Measurements from ENCODE around the gene ZFP36L1. TPM values are rescaled to one million over a fixed set of nuclear protein-coding genes. Genes with fewer than 3 reads are reported as not detected.

ZFP36L1 gene
- polyA plus RNA-seq, 1 donor = 199 TPM

DNA sequence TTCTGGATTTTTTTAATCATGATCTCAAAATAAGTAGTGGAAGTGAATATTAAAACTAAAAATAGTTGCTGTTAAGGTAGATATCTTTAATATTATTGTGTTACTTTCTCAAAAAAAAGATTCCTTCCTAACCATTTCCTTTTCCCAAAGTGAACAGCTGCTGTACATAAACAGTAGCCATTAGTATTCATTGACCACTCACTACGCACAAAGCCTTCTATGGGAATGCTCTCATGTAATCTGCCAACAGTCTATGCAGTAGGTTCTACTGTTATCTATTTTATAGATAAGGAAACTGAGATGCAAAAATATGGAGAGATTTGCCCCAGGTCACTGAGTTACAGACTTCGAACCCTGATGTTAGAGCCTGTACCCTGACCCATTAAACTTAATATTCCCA lies 32.1 kb downstream of the ZFP36L1 start:
- Histone ChIP-seq H3K27me3 (ENCODE audit: control insufficient read depth, insufficient read depth, low read length) (no peaks in the 10 kb centered on the region), H3K9me3 (ENCODE audit: control insufficient read depth, low read depth, low read length) (no peaks in the 10 kb centered on the region), H3K27ac (ENCODE audit: low read length) (peak overlapping the region; percentile 28), H3K4me3 (ENCODE audit: low read length) (no peak overlapping the region), H3K36me3 (ENCODE audit: control insufficient read depth, insufficient read depth, low read length) (no peaks in the 10 kb centered on the region), H3K4me1 (ENCODE audit: control insufficient read depth, insufficient read depth, low read length) (peaks cover 66% of the 10 kb centered on the region)
- no peak for DNase-seq
- WGBS (ENCODE audit: insufficient coverage, low lambda C conversion rate) = 33% methylated on average over 1 of the region's 2 CpGs

- peak overlapping the region; percentile 28 for H3K27ac ChIP-seq (ENCODE audit: low read length)
- no CpG with 5 or more reads among the region's 5 CpGs for WGBS (ENCODE audit: insufficient coverage, low lambda C conversion rate)
- H3K9me3 ChIP-seq (ENCODE audit: control insufficient read depth, low read depth, low read length) = no peaks in the 10 kb centered on the region
- DNase-seq = no peak
- no peaks in the 10 kb centered on the region for H3K36me3 ChIP-seq (ENCODE audit: control insufficient read depth, insufficient read depth, low read length)
- no peaks in the 10 kb centered on the region for H3K27me3 ChIP-seq (ENCODE audit: control insufficient read depth, insufficient read depth, low read length)
- H3K4me1 ChIP-seq (ENCODE audit: control insufficient read depth, insufficient read depth, low read length) = peaks cover 67% of the 10 kb centered on the region
- H3K4me3 ChIP-seq (ENCODE audit: low read length) = no peak overlapping the region
Observed at GRCh38 chr14:68759937-68760336, 32.9 kb downstream of the ZFP36L1 start.

DNA sequence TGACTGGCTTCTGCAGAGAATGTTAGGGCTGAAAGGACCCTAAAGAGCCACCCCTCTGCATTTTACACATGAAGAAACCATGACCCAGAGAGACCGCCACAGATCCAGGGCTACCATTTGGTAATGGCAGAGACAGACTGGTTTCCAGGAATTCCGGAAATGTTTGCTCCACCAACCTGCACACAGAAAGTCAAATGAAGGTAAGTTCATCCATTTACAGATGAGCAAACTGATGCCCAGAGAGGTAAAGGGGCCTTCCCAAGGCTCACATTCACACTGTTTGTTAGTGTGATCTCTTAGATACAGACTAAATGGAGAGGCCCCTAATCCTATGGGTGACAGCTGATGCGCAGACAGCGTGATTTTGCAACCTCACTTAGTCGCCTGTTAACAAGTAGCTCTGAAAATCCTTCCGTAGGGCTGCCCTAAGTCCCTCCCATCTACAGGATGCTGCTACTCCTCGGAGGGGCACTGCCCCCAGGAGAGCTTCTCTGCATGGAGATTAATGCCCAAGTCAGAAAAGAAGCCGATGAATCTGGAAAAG lies 33.8 kb downstream of the ZFP36L1 start:
- Histone ChIP-seq H3K36me3 (ENCODE audit: control insufficient read depth, insufficient read depth, low read length) (no peaks in the 10 kb centered on the region), H3K27me3 (ENCODE audit: control insufficient read depth, insufficient read depth, low read length) (no peaks in the 10 kb centered on the region), H3K27ac (ENCODE audit: low read length) (no peak overlapping the region), H3K4me3 (ENCODE audit: low read length) (no peak overlapping the region), H3K4me1 (ENCODE audit: control insufficient read depth, insufficient read depth, low read length) (peaks cover 75% of the 10 kb centered on the region), H3K9me3 (ENCODE audit: control insufficient read depth, low read depth, low read length) (no peaks in the 10 kb centered on the region)
- no CpG with 5 or more reads among the region's 8 CpGs for WGBS (ENCODE audit: insufficient coverage, low lambda C conversion rate)
- no peak for DNase-seq

GRCh38 chr14:68758301-68758700 lies 34.6 kb downstream of the ZFP36L1 start:
- peak overlapping the region; percentile 79 for H3K27ac ChIP-seq (ENCODE audit: low read length)
- no peaks in the 10 kb centered on the region for H3K9me3 ChIP-seq (ENCODE audit: control insufficient read depth, low read depth, low read length)
- H3K4me1 ChIP-seq (ENCODE audit: control insufficient read depth, insufficient read depth, low read length) = peaks cover 76% of the 10 kb centered on the region
- no CpG with 5 or more reads among the region's 3 CpGs for WGBS (ENCODE audit: insufficient coverage, low lambda C conversion rate)
- no peaks in the 10 kb centered on the region for H3K36me3 ChIP-seq (ENCODE audit: control insufficient read depth, insufficient read depth, low read length)
- no peaks in the 10 kb centered on the region for H3K27me3 ChIP-seq (ENCODE audit: control insufficient read depth, insufficient read depth, low read length)
- DNase-seq = no peak
- no peak overlapping the region for H3K4me3 ChIP-seq (ENCODE audit: low read length)

DNA sequence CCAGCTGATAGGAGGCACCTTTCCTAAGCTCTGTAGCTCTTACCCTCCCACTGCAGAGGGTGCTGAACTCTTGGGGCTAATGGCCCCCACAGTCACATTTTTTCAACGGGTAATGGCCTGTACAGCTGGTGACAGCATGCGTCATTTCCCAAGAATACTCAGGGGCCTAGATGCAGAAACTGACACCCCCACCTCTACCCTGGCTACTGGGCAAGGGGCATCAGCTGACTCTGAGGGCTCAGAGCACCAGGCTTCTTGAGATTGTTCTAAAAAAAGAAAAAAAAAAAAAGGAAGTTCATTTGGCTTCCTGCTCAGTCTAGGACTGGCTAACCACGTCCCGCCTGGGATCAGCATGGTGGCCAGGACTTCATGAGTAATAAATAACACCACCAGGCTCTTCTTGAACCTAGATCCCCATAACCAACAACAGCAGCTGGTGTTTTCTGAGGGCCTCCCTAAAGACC lies 35.2 kb downstream of the ZFP36L1 start:
- Histone ChIP-seq H3K27me3 (ENCODE audit: control insufficient read depth, insufficient read depth, low read length) (no peaks in the 10 kb centered on the region), H3K4me3 (ENCODE audit: low read length) (no peak overlapping the region), H3K36me3 (ENCODE audit: control insufficient read depth, insufficient read depth, low read length) (no peaks in the 10 kb centered on the region), H3K27ac (ENCODE audit: low read length) (peak overlapping the region; percentile 83), H3K9me3 (ENCODE audit: control insufficient read depth, low read depth, low read length) (no peaks in the 10 kb centered on the region), H3K4me1 (ENCODE audit: control insufficient read depth, insufficient read depth, low read length) (peaks cover 76% of the 10 kb centered on the region)
- no CpG with 5 or more reads among the region's 4 CpGs for WGBS (ENCODE audit: insufficient coverage, low lambda C conversion rate)
- DNase-seq = peak; percentile 93 to 97

DNA sequence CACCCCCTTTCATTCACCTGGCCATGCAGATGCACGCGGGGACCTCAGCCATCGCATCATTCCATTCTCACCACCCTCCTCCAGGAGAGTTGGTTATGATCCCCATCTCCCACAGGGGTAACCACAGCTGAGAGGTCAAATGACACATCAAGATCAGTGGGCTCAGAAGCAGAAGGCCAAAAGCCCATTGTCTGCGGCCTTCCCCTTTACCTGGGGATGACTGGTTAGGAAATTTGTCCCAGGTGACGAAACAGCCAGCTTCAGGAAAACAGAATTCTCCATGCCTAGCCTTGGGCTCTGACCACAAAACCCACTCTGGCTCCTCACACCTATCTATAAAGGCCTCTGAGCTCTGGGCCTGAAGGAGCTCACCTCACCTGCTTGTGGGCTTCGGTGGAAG lies 36.1 kb downstream of the ZFP36L1 start:
- Histone ChIP-seq H3K36me3 (ENCODE audit: control insufficient read depth, insufficient read depth, low read length) (no peaks in the 10 kb centered on the region), H3K9me3 (ENCODE audit: control insufficient read depth, low read depth, low read length) (no peaks in the 10 kb centered on the region), H3K4me3 (ENCODE audit: low read length) (no peak overlapping the region), H3K27me3 (ENCODE audit: control insufficient read depth, insufficient read depth, low read length) (no peaks in the 10 kb centered on the region), H3K4me1 (ENCODE audit: control insufficient read depth, insufficient read depth, low read length) (peaks cover 71% of the 10 kb centered on the region), H3K27ac (ENCODE audit: low read length) (peak overlapping the region; percentile 83)
- no peak for DNase-seq
- 100% methylated on average over 1 of the region's 6 CpGs for WGBS (ENCODE audit: insufficient coverage, low lambda C conversion rate)

- H3K36me3 ChIP-seq (ENCODE audit: control insufficient read depth, insufficient read depth, low read length) = no peaks in the 10 kb centered on the region
- peak in 1 of 2 donors; percentile 57 for DNase-seq
- H3K27me3 ChIP-seq (ENCODE audit: control insufficient read depth, insufficient read depth, low read length) = no peaks in the 10 kb centered on the region
- peaks cover 64% of the 10 kb centered on the region for H3K4me1 ChIP-seq (ENCODE audit: control insufficient read depth, insufficient read depth, low read length)
- H3K27ac ChIP-seq (ENCODE audit: low read length) = peak overlapping the region; percentile 83
- no CpG with 5 or more reads among the region's 7 CpGs for WGBS (ENCODE audit: insufficient coverage, low lambda C conversion rate)
- no peaks in the 10 kb centered on the region for H3K9me3 ChIP-seq (ENCODE audit: control insufficient read depth, low read depth, low read length)
- H3K4me3 ChIP-seq (ENCODE audit: low read length) = no peak overlapping the region
Observed at GRCh38 chr14:68756000-68756481, 36.8 kb downstream of the ZFP36L1 start.

DNA sequence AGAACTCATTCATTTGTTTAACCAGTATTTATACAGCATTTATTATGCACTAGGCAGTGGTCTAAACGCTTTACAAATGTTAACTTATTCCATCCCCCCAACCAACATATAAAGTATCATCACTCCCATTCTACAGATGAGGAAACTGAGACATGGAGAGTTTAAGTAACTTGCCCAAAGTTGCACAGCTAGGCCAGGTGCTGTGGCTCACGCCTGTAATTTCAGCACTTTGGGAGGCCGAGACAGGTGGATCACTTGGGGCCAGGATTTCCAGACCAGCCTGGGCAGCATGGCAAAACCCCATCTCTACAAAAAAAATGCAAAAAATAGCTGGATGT lies 37.9 kb downstream of the ZFP36L1 start:
- no peak for DNase-seq
- H3K4me1 ChIP-seq (ENCODE audit: control insufficient read depth, insufficient read depth, low read length) = peaks cover 54% of the 10 kb centered on the region

GRCh38 chr14:68753690-68754089 lies 39.2 kb downstream of the ZFP36L1 start:
- Histone ChIP-seq H3K9me3 (ENCODE audit: control insufficient read depth, low read depth, low read length) (no peaks in the 10 kb centered on the region), H3K27me3 (ENCODE audit: control insufficient read depth, insufficient read depth, low read length) (no peaks in the 10 kb centered on the region), H3K27ac (ENCODE audit: low read length) (no peak overlapping the region), H3K4me1 (ENCODE audit: control insufficient read depth, insufficient read depth, low read length) (peaks cover 50% of the 10 kb centered on the region), H3K36me3 (ENCODE audit: control insufficient read depth, insufficient read depth, low read length) (no peaks in the 10 kb centered on the region), H3K4me3 (ENCODE audit: low read length) (no peak overlapping the region)
- WGBS (ENCODE audit: insufficient coverage, low lambda C conversion rate) = 100% methylated on average over 2 of the region's 4 CpGs
- DNase-seq = no peak

More for the DNA sequence above, 37.9 kb downstream of the ZFP36L1 start:
- Histone ChIP-seq H3K27me3 (ENCODE audit: control insufficient read depth, insufficient read depth, low read length) (no peaks in the 10 kb centered on the region), H3K4me3 (ENCODE audit: low read length) (no peak overlapping the region), H3K27ac (ENCODE audit: low read length) (no peak overlapping the region), H3K36me3 (ENCODE audit: control insufficient read depth, insufficient read depth, low read length) (no peaks in the 10 kb centered on the region), H3K9me3 (ENCODE audit: control insufficient read depth, low read depth, low read length) (no peaks in the 10 kb centered on the region)
- no CpG with 5 or more reads among the region's 3 CpGs for WGBS (ENCODE audit: insufficient coverage, low lambda C conversion rate)

DNA sequence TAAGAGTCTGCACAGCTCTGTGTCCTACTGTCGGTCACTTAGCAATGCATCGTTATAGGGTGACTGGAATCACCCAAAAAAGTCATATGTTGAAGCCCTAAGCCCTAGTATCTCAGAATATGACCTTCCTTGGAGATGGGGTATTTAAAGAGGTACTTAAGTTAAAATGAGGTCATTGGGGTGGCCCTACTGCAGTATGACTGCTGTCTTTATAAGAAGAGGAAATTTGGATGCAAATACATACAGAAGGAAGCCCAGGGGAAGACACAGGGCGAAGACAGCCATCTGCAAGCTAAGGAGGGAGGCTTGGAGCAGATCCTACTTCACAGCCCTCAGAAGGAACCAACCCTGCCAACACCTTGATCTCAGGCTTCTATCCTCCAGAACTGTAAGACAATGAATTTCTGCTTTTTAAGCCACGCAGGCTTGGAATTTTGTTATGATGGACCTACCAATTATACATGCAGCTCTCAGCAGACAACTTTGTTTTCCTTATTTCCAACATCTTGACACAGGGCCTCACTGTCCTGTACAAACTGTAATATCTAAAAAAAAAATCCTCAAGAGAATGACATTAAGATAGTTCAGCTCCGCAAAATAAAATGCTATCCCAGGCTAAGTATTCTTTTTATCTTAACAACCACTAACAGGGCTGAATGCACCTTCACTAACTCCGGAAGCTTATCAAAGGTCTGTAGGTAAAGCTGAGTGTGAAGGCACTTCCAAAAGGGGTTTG lies 40.4 kb downstream of the ZFP36L1 start:
- Histone ChIP-seq H3K4me3 (ENCODE audit: low read length) (no peak overlapping the region), H3K27me3 (ENCODE audit: control insufficient read depth, insufficient read depth, low read length) (no peaks in the 10 kb centered on the region), H3K9me3 (ENCODE audit: control insufficient read depth, low read depth, low read length) (no peaks in the 10 kb centered on the region), H3K36me3 (ENCODE audit: control insufficient read depth, insufficient read depth, low read length) (no peaks in the 10 kb centered on the region), H3K27ac (ENCODE audit: low read length) (no peak overlapping the region), H3K4me1 (ENCODE audit: control insufficient read depth, insufficient read depth, low read length) (peaks cover 37% of the 10 kb centered on the region)
- DNase-seq = no peak
- WGBS (ENCODE audit: insufficient coverage, low lambda C conversion rate) = 20% methylated on average over 1 of the region's 6 CpGs

Data from large intestine (tissue), 3 donors.